HepG2 (cell line): ENCODE measurements around the gene DRAXIN.

Experiments used
- HINFP ChIP-seq: sonication (generic); formaldehyde crosslinking; IDR thresholded peaks from 2 replicates; pipeline ENCODE4 v1.4.0; 2020; ENCODE audit warnings: low read depth, mild to moderate bottlenecking, missing genetic modification reagents
- JUND ChIP-seq: sonication (generic); formaldehyde crosslinking; IDR thresholded peaks from 2 replicates; pipeline ENCODE4 v1.8.0; 2022; ENCODE audit warnings: mild to moderate bottlenecking, missing genetic modification reagents
- KAT2B ChIP-seq: fragments of 150-350 bp; IDR thresholded peaks from 2 replicates; pipeline ENCODE4 v1.6.1; 2014; ENCODE audit warnings: low read depth, low read length, borderline replicate concordance
- THYN1 ChIP-seq: sonication (generic); formaldehyde crosslinking; IDR thresholded peaks from 2 replicates; pipeline ENCODE4 v1.8.1; 2023; ENCODE audit warnings: low read depth, mild to moderate bottlenecking, moderate library complexity, missing genetic modification reagents, borderline replicate concordance
- ZNF280D ChIP-seq: sonication (generic); formaldehyde crosslinking; IDR thresholded peaks from 2 replicates; pipeline ENCODE4 v1.5.1; 2020; ENCODE audit warnings: mild to moderate bottlenecking, missing genetic modification reagents

- TF ChIP-seq KAT2B (no peak), THYN1 (no peak), HINFP (CRISPR knock-in tag) (no peak), ZNF280D (CRISPR knock-in tag) (no peak), JUND (CRISPR knock-in tag) (no peak)
Measured at GRCh38 chr1:11733306-11733705, 41.8 kb downstream of the DRAXIN start.
